Esophagus mucosa (tissue), 1 donor: ENCODE data around the gene MTG2. TPM values are rescaled to one million over a fixed set of nuclear protein-coding genes. Genes with fewer than 3 reads are reported as not detected.

ENCODE experiments used
- ATAC-seq: fragments of 200-7000 bp; cut with Tn5 transposase; one replicate; pipeline ENCODE4 v1.9.1; 2020
- total RNA-seq: library from RNA; stranded (reverse); gene quantifications from one replicate; pipeline ENCODE4 v1.2.4, GENCODE V29; 2023
- donor health status: DM: yes; HTN: yes; CAD: no.

The MTG2 gene
- total RNA-seq, 1 donor from 2014 or later, result 20.2 TPM

DNA sequence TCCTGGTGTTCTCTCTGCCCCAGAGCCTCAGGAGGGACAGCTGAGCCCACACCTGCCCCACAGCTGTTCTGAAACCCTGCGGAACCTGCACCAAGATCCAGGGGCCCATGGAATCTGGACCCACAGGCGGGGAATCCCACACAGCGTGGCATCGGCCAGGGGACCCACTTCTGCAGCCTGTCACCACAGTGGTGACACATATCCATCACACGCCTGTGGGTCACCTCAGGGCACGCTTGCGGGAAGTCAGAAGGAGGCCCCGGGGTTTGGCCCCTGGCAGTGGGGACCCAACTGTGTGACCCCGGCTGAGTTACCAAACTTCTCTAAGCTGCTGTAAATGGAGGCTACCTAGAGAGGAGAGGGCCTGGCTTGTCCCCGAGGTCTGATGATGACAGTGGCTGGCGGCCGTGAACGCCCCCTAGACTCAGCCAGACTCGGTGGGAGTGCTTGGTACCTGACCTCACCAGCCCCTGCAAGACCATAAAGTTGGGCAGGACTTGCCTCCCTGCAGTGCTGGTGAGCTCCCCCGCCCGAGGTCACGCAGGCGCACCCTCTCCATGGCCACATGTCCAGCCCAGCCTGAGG lies 39.5 kb downstream of the MTG2 start:
- no peak for ATAC-seq

DNA sequence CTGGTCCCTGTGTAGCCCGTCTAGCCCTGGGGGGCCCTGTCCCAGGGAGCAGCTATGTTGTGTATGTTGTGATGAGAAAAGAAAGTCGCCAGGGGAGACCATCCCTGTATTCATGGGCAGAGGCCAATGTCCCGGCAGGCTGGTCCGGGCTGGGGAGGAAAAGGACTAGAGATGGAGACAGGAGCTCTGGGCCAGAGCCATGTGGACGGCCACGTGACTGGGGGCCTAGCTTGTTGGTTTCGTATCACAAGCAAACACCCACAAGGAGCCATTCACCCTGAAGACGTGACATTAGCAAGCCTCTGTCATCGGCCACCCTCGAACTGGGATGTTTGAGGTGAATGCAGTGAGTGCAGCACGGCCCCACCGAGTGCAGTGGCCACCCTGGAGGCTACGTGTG lies 40.1 kb downstream of the MTG2 start:
- ATAC-seq, result no peak

DNA sequence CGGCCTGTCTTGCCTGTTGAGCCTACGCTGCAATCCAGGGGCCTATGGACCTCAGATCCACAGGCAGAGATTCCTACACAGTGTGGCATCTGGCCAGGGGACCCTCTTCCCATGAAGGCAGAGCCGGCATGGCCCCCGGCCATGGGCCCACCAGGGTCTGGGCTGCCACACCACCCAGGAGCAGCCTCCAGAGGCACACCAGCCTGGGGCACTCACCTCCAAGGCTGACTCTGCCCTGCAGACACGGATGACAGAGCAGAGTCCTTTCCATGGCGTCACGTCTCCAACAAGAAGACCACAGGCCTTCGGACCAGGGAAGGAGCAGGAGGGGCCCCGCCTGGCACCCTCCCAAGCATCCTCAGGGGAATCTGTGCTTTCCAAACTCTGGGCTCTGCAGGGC lies 40.7 kb downstream of the MTG2 start:
- ATAC-seq, result no peak

DNA sequence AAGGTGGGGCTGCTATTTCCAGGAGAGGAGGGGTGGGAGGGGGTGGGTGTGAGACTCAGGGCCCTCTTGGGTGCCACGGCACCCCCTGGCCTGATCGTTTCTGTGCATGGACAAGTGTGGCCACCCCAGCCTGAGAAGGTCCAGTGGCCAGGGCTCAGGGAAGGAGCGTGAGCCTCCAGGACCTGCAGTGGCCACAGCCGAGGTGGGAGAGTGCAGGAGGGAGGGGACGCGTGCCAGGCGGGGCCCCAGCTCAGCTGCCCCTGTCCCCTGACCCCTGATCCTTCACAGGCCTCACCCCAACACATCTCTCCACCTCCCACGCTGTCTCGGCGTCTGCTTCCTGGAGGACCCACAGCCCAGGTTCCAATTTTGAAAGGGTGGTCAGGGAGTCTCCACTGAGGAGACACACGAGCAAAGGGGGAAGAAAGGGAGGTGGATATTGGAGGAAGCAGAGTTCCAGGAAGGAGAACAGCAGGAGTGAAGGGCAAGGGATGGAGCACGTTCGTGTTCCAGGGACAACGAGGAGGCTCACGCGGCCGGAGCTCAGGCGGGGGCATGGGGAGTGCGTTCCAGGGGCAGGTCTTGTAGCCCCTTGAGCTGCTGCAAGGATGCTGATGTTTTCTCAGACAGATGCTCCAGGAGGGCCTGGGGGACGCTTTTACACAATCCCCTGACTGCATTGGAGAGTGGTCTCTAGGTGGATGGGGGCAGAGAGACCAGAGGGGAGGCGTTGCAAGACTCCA lies 41.5 kb downstream of the MTG2 start:
- no peak for ATAC-seq

DNA sequence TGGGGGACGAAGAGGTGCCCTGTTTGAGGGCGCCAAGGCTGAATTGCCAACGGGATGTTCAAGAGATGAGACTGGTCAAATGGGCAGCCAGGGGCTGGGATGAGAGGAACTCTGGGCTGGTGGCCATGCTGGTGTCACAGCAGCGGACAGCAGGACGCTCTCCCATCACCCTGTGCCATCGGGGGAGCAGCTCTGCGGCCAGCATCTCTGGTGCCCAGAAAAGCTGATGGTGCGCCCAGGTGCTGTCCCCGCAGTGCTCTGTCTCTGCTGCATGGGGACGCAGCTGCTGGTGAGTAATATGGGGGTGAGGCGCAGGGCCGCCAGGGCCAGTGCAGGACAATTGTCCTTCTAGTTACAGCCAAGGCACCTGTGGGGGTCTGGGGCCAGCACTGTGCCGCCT lies 42.2 kb downstream of the MTG2 start:
- no peak for ATAC-seq

DNA sequence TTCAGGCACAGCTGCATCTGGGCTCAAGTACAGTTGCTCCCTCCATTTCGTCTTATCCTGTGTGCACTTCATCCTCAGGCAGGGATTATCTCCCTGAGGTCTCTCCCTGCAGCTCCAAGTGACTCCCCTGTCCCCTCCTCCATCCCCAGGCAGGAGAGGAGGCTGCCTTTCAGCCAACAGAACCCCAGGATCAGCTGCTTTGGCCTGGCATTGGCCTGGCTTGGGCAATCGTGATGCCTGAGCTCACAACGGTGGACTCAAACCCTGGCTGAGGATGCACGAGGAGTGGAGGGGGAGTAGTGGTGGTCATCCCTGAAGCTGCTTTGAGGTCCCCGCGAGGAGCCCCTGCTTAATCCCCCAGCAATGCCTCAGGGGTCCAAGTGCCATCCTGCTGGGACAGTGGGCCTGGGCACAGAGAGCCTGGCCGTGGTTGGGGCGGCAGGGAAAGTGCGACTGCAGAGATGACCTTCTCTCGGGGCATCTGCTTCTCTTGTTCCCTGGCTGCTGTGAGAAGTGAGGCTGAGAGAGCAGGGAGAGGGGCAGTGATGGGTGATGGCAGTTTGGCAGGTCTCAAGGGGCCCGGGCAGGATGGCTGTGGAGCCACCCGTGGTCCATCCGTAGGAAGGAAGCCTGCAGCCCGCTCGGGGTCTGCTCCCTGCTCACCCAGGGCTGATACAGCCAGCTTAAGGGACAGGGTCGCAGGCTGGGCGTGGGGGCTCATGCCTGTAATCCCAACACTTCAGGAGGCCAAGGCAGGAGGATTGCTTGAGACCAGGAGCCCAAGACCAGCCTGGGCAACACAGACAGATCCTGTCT lies 43.2 kb downstream of the MTG2 start:
- ATAC-seq, result no peak

DNA sequence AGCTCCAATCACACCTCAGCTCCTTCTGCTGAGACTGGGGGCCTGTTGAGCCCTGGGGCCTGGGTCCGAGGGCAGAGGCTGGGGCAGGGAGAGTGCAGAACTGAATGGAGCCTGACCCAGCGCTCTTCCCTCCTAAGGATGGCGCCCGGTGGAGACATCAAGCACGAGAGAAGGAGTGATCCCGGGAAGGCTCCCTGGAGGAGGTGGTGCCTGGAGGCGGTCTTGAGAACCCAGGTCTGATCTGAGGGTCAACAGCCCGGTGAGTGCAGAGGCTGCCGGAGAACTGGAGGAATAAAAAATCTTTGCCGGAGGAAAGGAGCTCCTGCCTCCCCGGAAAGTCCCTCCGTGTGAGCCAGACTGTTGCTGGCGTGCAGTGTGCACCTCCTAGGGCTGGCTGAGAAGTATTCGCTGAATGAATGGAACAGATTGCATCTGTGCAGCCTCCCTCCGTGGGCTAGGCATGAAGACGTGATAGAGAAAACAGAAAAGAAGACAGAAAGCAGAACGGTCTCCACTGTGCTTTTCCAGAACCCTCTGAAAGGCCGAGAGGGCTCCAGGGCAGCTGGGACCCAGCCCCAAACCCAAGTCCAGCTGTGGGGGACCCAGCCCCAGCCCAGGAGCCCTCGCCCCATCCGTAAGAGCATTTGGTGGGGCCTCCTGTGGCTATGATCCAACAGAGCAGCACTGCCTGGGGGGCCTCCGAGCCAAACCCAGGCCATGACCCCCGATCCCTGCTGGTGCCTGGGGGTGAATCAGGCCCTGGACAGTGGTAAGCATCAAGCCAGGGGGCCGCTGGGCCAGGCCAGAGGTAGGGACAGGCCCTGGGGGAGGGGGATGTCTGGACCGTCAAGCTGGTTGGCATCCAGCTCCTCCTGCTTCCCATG lies 44.1 kb downstream of the MTG2 start:
- ATAC-seq, result no peak

DNA sequence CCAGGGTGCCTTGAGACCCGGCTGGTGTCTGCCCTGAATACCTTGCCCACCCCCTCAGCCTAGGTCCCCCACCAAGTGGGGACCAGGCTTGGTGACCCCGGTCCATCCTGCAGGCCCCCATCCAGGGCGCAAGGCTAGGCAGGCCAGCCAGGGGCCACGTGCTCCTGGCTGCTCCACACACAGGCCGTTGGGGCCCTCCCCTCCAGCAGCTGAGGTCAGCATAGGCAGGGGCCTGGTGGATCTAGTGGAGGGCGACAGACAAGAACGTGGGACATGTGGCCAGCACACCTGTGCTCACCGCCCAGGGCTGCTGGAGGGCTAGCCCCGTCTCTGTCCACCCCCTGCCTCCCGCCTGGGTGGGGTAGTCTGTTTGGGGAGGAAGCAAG lies 44.8 kb downstream of the MTG2 start:
- no peak for ATAC-seq

DNA sequence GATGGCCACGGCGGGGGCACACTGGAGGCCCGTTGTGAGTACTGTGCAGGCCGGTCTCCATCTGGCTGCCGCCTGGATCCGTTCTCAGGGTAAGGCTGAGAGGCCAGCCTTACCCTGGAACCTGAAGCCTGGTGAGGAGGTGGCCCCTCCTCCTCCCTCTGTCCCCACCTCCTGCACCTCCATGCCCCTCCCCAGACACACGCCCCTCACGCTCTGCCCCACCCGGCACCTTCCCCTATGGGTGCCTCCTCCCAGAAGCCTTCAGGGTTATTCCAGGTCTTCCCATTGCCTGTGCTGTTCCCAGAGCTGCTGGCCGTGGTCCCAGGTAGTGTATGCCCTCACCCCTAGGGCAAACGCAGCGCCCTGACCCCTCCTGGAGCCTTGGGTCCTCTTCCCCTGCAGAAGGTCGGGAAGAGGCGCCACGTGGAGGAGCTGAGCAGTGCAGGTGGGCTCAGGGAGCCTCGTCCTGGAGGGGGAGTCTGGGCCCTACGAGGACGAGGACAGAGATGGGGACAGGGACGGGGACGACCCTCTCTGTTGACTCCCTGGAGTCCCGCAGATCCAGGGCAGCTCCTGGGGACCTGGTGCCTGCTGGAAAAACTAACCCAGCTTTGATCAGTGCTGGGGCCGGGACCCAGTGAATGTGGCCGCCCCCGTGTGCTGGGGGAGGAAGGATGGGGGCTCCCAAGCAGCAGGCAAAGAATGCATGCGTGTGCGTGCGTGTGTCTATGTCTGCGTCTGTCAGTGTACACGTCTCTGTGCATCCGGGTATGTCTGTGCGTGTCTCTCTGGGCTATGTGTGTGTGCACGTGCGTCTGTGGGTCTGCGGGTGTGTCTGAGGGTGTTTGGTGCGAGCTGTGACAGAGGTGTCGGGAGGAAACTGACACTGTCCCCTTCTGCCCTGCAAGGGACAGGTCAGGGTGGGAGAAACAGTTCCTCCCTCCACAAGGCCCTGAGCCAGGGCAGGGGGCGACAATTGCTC lies 45.4 kb downstream of the MTG2 start:
- peak; percentile 48 for ATAC-seq

DNA sequence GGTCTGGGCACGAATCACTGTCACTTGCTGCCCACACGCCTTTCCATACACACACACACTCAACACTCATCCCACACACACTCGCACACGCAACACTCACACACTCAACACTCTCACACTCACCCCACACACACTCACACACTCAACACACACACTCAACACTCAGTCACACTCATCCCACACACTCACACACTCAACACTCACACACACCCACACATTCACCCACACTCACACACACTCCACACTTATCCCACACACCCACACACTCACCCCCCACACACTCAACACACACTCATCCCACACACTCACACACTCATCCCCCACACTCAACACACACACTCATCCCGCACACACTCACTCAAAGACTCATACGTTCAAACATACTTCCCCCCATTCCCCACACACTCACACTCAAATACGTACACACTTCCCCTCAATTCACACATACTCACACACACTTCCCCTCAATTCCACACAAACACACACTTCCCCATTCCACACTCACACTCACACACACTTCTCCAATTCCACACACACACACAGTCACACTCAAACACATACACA lies 46.2 kb downstream of the MTG2 start:
- ATAC-seq, result no peak

DNA sequence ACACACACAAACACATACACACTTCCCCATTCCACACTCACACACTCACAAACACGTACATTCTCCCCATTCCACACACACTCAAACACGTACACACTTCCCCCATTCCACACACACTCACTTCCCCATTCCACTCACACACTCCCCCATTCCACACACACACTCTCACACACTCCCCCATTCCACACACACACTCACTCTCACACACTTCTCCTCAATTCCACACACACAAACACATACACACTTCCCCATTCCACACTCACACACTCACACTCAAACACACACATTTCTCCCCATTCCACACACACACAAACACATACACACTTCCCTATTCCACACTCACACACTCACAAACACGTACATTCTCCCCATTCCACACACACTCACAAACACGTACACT lies 46.8 kb downstream of the MTG2 start:
- no peak for ATAC-seq

DNA sequence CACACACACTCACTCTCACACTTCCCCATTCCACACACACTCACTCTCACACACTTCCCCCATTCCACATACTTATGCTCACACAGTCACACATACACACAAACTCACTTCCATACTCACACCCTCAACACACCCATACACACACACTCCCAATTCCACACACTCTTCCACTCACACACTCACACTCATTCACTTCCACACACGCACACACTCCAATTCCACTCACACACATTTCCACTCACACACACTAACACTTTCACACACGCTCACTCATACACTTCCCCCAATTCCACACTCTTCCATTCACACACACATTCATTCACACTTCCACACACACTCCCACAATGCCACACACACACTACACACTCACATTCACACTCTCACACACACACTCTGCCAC lies 47.4 kb downstream of the MTG2 start:
- no peak for ATAC-seq

DNA sequence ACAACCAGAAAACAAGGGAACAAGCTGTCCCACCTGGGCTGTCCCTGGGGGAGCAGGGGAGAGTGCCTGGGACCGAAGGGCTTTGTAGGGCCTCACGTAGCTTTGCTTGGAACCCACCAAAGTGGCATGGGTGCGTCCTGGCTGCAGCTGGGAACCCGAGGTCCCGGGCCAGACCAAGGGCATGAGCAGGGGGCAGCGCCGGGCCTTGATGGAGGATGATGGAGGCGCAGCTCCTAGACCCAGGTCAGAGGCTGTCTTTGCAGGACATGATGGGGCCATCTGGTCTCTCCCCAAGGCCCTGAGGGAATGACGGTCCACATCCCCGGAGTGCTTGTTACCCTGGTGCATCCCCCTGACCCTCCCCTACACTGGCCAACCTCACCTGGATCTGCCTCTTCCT lies 47.9 kb downstream of the MTG2 start:
- no peak for ATAC-seq

DNA sequence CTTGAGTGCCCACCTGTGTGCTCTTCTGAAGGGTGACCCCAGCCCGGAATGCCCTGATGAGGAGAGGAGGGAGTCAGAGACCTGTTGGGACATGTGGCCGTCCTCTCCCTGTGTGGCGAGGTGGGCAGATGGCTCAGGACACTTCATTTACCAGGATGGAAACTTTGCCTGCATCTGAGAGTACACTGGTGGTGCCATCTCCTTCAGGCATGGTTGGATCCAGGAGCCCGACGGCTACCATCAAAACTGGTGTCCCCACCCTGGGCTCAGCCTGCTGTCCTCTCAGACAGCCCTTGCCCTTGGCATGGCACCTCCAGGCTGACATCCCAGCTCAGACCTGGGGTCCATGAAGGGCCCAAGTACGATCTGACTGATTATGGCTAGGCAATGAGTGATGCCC lies 48.5 kb downstream of the MTG2 start:
- no peak for ATAC-seq

DNA sequence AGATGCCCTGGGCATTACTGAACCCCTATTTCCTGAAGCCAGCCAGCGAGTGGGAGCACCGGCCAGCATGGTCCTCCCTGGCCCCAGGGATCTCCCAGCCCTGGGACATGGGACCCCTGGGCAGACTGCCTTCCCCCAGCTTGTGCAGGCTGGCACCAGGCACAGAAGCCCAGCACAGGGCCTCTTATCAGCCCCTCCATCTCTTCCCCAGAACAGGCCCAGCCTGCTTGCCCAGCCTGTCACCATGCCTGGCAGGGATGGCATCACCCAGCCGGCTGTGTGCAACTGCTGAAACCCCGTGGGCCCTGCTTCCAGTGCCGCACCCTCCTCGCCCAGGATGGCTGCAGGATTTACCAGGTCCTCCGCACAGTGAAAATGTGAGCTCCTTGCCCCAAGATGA lies 49.4 kb downstream of the MTG2 start:
- peak; percentile 75 for ATAC-seq

DNA sequence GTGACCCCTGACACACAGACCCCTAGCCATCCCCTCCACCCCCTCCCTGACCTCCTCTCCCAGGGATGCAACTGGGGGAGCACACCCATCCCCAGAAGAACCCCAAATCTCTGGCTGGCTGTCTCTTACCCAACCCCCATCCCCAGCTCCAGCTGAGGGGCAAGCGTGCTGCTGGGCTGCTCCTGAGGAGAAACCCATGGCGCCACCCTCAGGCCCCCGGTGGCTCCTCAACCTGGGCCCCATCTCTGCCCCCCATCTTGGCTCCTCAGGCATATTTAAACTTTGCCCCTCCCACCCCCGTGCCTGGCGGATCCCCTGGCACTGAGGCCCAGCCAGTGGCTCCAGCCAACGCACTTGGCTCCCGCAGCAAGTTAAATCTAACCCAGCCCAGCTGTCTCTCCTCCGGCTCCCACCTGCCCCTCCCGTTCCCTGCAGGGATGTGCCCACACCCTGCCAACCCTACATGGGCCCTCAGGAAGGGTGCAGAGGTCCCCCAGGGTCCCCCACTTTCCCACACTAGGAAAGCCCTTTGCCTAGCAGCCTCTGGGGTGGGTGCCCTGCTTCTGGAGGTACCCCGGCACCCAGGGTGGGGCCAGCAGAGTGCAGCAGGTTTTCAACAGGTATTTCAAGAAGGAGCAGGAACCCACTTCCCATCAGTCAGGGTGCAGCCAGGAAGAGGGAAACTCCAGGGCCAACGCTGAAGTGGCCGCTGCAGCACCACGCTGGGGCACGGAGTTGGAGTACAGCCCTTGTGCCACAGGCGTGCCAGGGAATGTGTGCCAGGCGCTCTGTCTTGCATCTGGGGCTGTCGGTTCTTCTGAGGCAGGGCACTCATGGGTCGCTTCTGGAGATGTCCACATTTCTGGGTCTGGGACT lies 50.2 kb downstream of the MTG2 start:
- ATAC-seq, result peak; percentile 30

DNA sequence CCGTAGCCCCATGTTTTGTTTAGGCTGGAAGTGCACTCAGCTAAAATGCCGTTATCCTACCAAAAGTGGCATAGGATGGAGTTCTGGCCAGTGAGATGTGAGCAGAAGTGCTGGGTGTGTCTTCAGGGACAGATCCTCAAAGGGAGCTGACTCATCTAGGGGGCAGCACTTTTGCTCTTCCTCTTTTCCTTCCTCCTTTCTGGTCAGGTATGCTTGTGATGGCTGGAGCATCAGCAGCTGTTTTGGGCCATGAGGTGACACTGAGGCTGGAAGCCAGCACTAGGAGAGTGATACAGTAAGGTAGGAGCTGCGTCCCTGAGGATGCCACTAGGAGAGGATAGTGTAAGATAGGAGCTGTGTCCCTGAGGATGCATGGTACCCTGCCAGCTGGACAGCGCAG lies 50.9 kb downstream of the MTG2 start:
- ATAC-seq, result no peak

DNA sequence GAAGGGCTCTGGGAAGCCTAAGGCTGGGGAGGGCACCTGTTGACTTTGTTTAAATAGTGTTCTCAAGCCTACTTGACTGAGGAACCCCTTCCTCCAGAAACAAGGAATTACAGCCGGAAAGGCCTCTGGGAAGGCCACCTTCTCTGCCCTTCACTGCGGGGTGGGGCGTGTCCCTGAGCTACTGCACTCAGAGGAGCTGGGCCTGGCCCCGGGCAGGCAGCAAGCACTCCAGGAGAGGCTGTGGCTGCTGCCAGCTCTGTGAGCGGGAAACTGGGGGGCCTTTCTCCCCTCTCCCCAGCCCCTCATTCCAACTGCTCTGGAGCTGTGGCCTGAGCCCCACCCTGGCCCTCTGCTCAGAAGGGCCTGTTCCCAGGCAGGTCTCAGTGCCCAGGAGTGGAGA lies 51.5 kb downstream of the MTG2 start:
- ATAC-seq, result no peak

DNA sequence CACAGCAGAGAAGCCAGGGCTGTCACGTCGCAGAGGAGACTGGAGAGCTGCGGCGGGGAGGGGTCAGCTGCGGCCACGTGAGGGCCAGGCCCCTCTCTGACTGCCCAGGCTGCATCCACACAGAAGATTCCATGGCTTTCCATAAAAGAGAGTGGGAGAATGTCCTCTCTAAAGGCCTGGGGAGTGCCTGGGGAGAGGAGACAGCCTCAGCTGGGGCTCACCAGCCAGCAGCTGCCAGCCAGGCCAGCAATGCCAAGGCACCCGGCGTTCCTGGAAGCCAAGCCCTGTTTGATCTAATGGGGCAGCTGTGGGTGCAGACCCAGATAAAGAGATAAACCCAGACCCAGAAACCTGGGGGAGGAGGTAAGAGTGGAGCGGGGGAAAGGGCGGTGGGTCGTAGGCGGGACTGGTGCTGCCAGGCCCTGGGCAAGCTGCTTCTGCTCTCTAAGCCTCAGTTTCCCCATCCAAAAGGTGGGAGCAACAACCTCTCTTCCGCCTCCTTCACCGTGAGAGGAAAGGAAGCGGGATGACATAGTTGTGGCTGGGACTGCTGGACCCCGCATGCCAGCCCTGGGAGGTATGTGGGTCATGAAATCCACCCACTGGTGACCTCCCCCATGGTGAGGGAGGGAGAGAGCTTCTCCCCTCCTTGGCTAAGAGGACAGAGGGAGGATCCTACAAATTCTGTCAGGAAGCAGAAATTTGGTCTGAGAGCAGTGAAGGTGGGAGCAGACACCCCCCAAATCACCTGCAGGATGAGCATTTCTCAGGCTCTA lies 52.4 kb downstream of the MTG2 start:
- ATAC-seq, result no peak
